Ascending aorta (tissue), 2 donors: ENCODE measurements around the gene ADPRH. TPM values are rescaled to one million over a fixed set of nuclear protein-coding genes. Genes with fewer than 3 reads are reported as not detected.

Experiments
- DNase-seq, 2 donors: peaks; one replicate each; pipeline ENCODE4 v3.0.0-alpha.2; 2019; ENCODE audit warnings: low spot score in 2 of 2
- H3K27ac ChIP-seq, 2 donors: fragments of 200-600 bp; sonication (generic); one replicate each; pipeline ENCODE4 v1.5.1; 2016 to 2017; ENCODE audit warnings: mild to moderate bottlenecking in 1 of 2
- H3K27me3 ChIP-seq: fragments of 200-600 bp; sonication (generic); one replicate; pipeline ENCODE4 v1.5.1; 2017
- H3K36me3 ChIP-seq, 2 donors: fragments of 200-600 bp; sonication (generic); one replicate each; pipeline ENCODE4 v1.5.1; 2016
- H3K4me1 ChIP-seq, 2 donors: fragments of 200-600 bp; sonication (generic); one replicate each; pipeline ENCODE4 v1.5.1; 2016 to 2017; ENCODE audit warnings: mild to moderate bottlenecking in 1 of 2
- H3K4me3 ChIP-seq, 2 donors: fragments of 200-600 bp; sonication (generic); one replicate each; pipeline ENCODE4 v1.5.1; 2016 to 2017; ENCODE audit warnings: mild to moderate bottlenecking in 1 of 2
- H3K9me3 ChIP-seq, 2 donors: fragments of 200-600 bp; sonication (generic); one replicate each; pipeline ENCODE4 v1.5.1; 2016
- CTCF ChIP-seq, 3 experiments: fragments of 200-600 bp in 2 of 3; fragments of 450-650 bp in 1 of 3; sonication (generic) in 2 of 3; IDR thresholded peaks; one replicate each; pipeline ENCODE4 v1.5.1; 2016 to 2019; ENCODE audit warnings: antibody characterized with exemption in 3 of 3, mild to moderate bottlenecking in 1 of 3, moderate library complexity in 1 of 3
- intact Hi-C: fragments of 100-400 bp; cut with DNase I; formaldehyde crosslinking; loops from one replicate; pipeline ENCODE4 v1.15.1; 2023
- total RNA-seq: library from RNA; depleted of rRNA; stranded (reverse); fragments of >200 nt; gene quantifications from one replicate; pipeline ENCODE4 v1.1.0, GENCODE V29; 2016

The ADPRH gene
- total RNA-seq, 1 donor from 2014 or later: 32.1 TPM

- Histone ChIP-seq H3K4me1 (no peaks in the 10 kb centered on the region), H3K27me3 (no peaks in the 10 kb centered on the region), H3K4me3 (no peak overlapping the region), H3K27ac (no peak overlapping the region), H3K36me3 (no peaks in the 10 kb centered on the region), H3K9me3 (no peaks in the 10 kb centered on the region)
- no peak for TF ChIP-seq CTCF (IDR thresholded peaks at IDR 0.05)
- intact Hi-C loops: no loop called here
- no peak for DNase-seq
These were observed 34.6 kb downstream of the ADPRH start for GRCh38 chr3:119613872-119614271.

GRCh38 chr3:119616056-119616455 lies 36.8 kb downstream of the ADPRH start:
- no peak for TF ChIP-seq CTCF (IDR thresholded peaks at IDR 0.05)
- Histone ChIP-seq H3K27me3 (no peaks in the 10 kb centered on the region), H3K36me3 (no peaks in the 10 kb centered on the region), H3K27ac (no peak overlapping the region), H3K9me3 (no peaks in the 10 kb centered on the region), H3K4me1 (no peaks in the 10 kb centered on the region), H3K4me3 (no peak overlapping the region)
- DNase-seq: peak in 1 of 2 donors; percentile 37
- intact Hi-C loops: no loop called here

GRCh38 chr3:119619094-119619493 lies 39.8 kb downstream of the ADPRH start:
- Histone ChIP-seq H3K27me3 (no peaks in the 10 kb centered on the region), H3K27ac (no peak overlapping the region), H3K4me3 (no peak overlapping the region), H3K36me3 (no peaks in the 10 kb centered on the region), H3K9me3 (no peaks in the 10 kb centered on the region), H3K4me1 (no peaks in the 10 kb centered on the region)
- no peak for TF ChIP-seq CTCF (IDR thresholded peaks at IDR 0.05)
- no peak for DNase-seq
- intact Hi-C loops: no loop called here

GRCh38 chr3:119620899-119621298 lies 41.6 kb downstream of the ADPRH start:
- Histone ChIP-seq H3K27me3 (no peaks in the 10 kb centered on the region), H3K4me1 (no peaks in the 10 kb centered on the region), H3K9me3 (no peaks in the 10 kb centered on the region), H3K36me3 (no peaks in the 10 kb centered on the region), H3K27ac (no peak overlapping the region), H3K4me3 (no peak overlapping the region)
- peak in 1 of 2 donors; percentile 43 for DNase-seq
- intact Hi-C loops: no loop called here
- no peak for TF ChIP-seq CTCF (IDR thresholded peaks at IDR 0.05)

- no peaks in the 10 kb centered on the region for H3K36me3 ChIP-seq
- peak in 1 of 2 donors; percentile 45 for DNase-seq
- no peak for TF ChIP-seq CTCF (IDR thresholded peaks at IDR 0.05)
- intact Hi-C loops: no loop called here
- H3K9me3 ChIP-seq: no peaks in the 10 kb centered on the region
- no peak overlapping the region for H3K27ac ChIP-seq
- H3K4me1 ChIP-seq: peaks cover 0 to 17% of the 10 kb centered on the region in 2 donors
- H3K27me3 ChIP-seq: no peaks in the 10 kb centered on the region
- no peak overlapping the region for H3K4me3 ChIP-seq
These were observed 44.9 kb downstream of the ADPRH start for GRCh38 chr3:119624002-119624720.
